ENCODE data around the gene RASSF3.
"Not testable (repeated sequence)": the region's sequence is repeated elsewhere in the genome, so short reads cannot be mapped to it uniquely, and the experiment has no call there.

The RASSF3 gene

GRCh38 chr12:64672925-64673409 lies 62.7 kb downstream of the RASSF3 start:
- peak; percentile 23 for DNase-seq

DNA sequence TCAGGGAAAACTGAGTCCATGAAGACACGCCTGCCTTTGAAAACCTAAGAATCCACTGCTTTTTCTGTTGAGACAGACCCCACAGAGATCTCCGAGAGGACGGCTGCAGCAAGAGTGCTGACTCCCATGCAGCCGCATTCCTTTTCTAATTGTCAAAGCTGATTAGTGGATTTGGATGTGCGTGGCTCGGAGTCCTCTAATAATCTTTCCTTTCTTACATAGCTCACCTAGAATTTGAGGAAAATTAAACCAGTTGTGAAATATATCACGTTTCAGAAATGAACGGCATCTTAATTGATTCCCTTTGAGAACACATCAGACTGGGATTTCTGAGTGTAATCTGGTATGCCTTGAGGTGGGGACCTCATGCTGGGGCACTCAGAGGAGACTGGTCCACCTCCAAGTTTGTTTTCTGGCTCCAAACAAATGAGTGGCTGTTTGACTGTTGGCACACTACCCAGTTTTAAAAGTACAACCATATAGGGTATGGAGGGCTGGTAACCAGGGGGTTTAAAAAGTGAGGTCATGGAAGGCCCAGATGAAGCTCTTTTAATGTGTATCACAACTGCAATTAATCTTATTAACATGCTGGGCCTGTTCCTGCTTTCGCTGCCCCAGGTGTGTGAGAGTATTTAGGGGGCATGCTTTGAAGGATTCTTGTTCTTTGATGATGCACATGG lies 63.3 kb downstream of the RASSF3 start:
- DNase-seq, result no peak

DNA sequence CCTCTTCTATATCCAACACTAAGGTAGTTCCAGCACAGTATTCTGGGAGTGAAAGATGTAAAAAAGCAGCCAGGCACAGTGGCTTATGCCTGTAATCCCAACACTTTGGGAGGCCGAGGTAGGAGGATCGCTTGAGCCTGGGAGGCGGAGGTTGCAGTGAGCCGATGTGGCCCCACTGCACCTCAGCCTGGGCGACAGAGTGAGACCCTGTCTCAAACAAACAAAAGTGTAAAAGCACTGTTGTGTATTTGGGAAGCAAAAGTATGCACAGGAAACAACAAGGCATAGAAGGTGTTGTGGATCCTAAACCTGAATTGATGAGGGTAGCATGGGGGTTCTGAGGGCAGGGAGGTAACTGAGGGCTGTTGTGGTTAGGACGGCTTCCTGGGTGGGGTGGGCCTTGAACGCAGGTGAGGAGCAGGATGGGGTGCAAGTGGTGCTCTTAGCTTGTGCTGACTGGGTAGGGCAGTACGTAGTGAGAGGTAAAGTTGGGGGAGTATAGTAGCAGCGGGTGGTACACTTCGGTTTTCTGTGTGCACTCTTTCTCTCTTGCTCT lies 64.2 kb downstream of the RASSF3 start:
- peak; percentile 76 for DNase-seq

- DNase-seq, result no peak
Measured at GRCh38 chr12:64675795-64676194, 65.5 kb downstream of the RASSF3 start.

DNA sequence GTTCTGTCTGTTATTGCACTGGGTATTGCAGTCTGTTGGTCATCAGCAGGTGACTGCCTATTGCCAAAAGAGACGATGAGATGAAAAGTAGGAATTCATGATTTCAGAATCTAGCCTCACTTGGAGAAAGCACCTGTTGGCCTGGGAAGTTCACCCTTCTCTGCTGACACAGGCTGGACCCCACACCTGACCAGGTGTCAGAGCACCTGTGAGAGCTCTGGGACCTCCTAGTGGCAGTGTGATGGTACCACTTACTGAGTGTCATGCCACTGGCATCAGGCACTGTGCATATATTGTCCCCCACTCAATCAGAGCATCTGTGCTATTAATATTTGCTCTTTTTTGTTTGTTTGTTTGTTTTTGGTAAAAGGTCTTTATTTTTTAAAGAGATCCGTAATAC lies 68.0 kb downstream of the RASSF3 start:
- peak; percentile 15 for DNase-seq

DNA sequence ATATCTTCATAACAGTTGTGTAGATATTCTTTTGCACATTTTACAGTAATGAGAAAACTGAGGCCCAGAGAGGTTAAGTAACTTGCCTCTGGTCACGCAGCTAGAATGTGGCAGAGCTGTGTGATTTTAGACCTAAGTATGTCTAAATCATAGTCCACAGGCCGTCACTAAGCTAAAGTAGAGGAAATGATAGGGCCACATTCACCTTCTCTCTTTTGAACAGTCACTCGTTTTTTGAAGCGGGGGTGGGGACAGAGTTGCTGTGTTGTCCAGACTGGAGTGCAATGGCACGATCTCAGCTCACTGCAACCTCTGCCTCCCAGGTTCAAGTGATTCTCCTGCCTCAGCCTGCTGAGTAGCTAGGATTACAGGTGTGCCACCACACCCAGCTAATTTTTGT lies 68.5 kb downstream of the RASSF3 start:
- no peak for DNase-seq

- DNase-seq, result peak; percentile 75
Measured at GRCh38 chr12:64679487-64680001, 69.2 kb downstream of the RASSF3 start.

GRCh38 chr12:64680235-64680634 lies 69.9 kb downstream of the RASSF3 start:
- no peak for DNase-seq

DNA sequence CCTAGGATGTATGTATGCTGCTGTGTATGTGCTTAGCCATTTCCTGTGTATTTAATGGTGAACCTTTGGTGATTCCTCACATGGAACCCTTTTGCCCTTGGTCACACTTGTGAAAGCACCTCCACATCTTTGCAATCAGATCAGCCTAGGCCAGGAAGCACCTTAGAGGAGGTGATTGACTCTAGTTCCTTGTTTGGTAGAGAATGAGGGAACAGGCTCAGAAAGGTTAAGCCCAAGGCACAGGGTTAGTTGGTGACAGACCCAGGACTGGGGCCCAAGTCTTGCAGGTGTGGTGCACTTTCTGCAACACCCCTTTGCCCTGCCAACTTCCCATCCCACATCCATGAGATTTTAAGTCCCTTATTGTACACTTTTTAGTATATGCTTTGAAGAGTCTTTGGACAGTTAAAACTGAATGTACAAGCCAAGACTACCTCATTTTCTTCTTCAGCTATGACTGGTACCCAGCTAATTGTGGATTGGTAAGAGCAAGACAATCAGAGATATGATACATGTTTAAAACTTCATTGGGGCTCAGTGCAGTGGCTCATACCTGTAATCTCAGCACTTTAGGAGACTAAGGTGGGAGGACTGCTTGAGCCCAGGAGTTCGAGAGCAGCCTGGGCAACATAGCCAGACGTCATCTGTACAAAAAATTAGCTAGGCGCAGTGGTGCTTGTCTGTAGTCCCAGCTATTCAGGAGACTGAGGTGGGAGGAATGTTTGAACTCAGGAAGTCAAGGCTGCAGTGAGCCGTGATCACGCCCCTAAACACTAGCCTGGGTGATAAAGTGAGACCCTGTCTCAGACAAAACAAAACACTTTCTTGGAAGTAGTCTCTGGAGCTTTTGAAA lies 71.1 kb downstream of the RASSF3 start:
- DNase-seq, result peak; percentile 45

GRCh38 chr12:64682572-64683277 lies 72.4 kb downstream of the RASSF3 start:
- no peak for DNase-seq

GRCh38 chr12:64683816-64684543 lies 73.7 kb downstream of the RASSF3 start:
- no peak for DNase-seq

- DNase-seq, result no peak
Measured at GRCh38 chr12:64685050-64685449, 74.8 kb downstream of the RASSF3 start.

DNA sequence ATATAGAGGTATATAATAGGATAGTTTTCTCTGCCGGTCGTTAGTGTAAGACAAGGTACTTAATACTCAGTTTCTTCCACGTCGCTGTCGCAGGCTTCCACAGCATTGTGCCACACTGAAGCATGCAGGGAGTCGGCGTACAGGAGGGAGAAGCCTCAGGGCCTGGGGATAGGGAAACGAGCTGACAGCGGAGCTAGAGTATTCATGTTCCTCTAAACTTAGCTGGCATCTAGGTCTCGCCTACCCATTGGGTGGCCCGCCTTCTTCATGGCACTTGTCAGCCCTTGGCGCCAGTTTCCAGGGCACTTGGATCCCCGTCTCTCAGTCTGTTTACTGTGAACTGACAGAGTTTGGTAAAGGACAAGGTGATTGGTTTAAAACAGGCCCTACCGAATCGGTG lies 75.3 kb downstream of the RASSF3 start:
- DNase-seq, result no peak

GRCh38 chr12:64687816-64688215 lies 77.5 kb downstream of the RASSF3 start:
- DNase-seq, result no peak

DNA sequence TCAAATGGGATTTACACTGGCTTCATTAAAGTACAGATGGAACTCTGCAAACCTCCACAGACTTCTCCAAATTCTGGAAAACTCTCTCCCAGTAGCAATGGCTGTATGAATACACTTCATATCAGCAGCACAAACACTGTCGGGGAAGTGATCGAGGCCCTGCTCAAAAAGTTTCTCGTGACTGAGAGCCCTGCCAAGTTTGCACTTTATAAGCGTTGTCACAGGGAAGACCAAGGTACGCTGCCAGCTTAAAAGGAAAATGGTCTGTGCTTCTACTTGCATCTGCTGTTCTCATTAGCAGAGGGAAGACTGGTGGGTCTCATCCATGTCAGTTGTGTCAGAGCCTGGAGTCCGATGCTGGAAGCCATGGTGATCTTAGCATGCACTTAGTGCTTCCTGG lies 77.9 kb downstream of the RASSF3 start:
- DNase-seq, result no peak

DNA sequence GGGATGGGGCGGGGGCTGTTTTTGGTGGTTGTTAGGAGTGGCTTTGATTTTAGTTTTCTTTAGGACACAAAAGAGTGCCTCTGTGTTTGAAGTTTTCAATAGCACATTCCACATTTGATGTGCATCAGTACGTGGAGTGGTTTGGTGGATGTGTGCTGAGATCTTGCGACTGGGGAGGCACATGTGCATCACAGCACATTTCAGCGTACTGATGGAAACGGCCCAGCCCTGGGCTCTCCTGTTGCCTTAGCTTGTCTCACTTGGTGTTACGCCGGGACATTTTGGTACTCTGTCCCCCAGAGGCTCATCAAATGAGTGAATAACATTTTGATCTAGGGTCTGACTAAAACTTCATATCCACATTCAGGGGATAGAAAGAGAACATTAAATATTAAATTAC lies 78.4 kb downstream of the RASSF3 start:
- no peak for DNase-seq

GRCh38 chr12:64690236-64690635 lies 79.9 kb downstream of the RASSF3 start:
- DNase-seq, result not testable (repeated sequence)

- no peak for DNase-seq
Measured at GRCh38 chr12:64691227-64691794, 81.0 kb downstream of the RASSF3 start.

- no peak for DNase-seq
Measured at GRCh38 chr12:64691795-64692583, 81.7 kb downstream of the RASSF3 start.

GRCh38 chr12:64694130-64695040 lies 84.1 kb downstream of the RASSF3 start:
- DNase-seq, result no peak

Measured in CD4-positive, alpha-beta T cell treated with Interferon gamma for 1 hour (primary cell).